ENCODE results near the gene GPR39.

GPR39 gene

GRCh38 chr2:132477436-132477835 lies 60.8 kb downstream of the GPR39 start:
- Histone ChIP-seq H3K9ac (ENCODE audit: low read length) (no peak overlapping the region), H3K4me1 (ENCODE audit: insufficient read depth, low read length) (no peaks in the 10 kb centered on the region), H3K9me3 (ENCODE audit: low read length) (no peaks in the 10 kb centered on the region), H3K36me3 (ENCODE audit: insufficient read depth, low read length) (no peaks in the 10 kb centered on the region), H3K4me3 (ENCODE audit: low read depth in 1 of 2, low read length in 2 of 2) (no peak overlapping the region), H3K27ac (ENCODE audit: low read depth, low read length) (no peak overlapping the region), H3K27me3 (ENCODE audit: control insufficient read depth in 1 of 2, insufficient read depth in 2 of 2, low read length in 2 of 2) (no peaks in the 10 kb centered on the region)

GRCh38 chr2:132477962-132478361 lies 61.4 kb downstream of the GPR39 start:
- no peak overlapping the region for H3K27ac ChIP-seq (ENCODE audit: low read depth, low read length)
- H3K9me3 ChIP-seq (ENCODE audit: low read length) = no peaks in the 10 kb centered on the region
- H3K4me1 ChIP-seq (ENCODE audit: insufficient read depth, low read length) = no peaks in the 10 kb centered on the region
- no peaks in the 10 kb centered on the region for H3K36me3 ChIP-seq (ENCODE audit: insufficient read depth, low read length)
- H3K9ac ChIP-seq (ENCODE audit: low read length) = no peak overlapping the region
- no peaks in the 10 kb centered on the region for H3K27me3 ChIP-seq (ENCODE audit: control insufficient read depth in 1 of 2, insufficient read depth in 2 of 2, low read length in 2 of 2)
- H3K4me3 ChIP-seq (ENCODE audit: low read depth in 1 of 2, low read length in 2 of 2) = no peak overlapping the region

DNA sequence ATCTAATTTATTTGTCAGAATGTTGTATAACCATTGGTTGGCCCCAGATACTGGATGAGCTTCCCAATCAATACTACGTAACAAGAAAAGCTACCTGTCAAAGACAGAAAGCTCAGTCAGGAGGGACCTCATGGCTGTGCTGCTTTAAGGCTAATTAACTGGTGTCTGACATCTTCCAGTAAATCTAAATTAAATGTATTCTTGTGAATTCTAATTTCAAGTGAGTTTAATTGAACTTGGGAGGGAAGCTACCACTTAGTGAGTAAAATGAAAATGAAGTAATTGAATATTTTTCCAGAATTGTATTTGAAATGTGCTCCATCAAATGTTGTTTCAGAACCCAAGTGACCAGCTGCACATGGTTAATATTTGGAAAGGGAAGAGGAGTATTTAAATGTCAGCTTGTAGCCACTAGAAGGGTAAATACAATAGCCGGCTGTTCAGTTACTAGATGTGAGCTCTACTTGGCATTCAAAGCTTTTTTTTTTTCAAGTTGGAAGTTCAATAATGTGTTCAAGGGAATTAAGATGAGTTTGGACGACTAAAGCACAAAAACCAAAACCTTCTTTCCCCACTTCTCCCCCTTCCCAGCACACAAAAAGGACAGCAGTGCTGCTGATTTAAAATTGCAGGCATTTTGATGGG lies 62.0 kb downstream of the GPR39 start:
- H3K27ac ChIP-seq (ENCODE audit: low read depth, low read length) = no peak overlapping the region
- H3K4me3 ChIP-seq (ENCODE audit: low read depth in 1 of 2, low read length in 2 of 2) = no peak overlapping the region
- no peaks in the 10 kb centered on the region for H3K36me3 ChIP-seq (ENCODE audit: insufficient read depth, low read length)
- H3K4me1 ChIP-seq (ENCODE audit: insufficient read depth, low read length) = no peaks in the 10 kb centered on the region
- H3K9ac ChIP-seq (ENCODE audit: low read length) = no peak overlapping the region
- no peaks in the 10 kb centered on the region for H3K27me3 ChIP-seq (ENCODE audit: control insufficient read depth in 1 of 2, insufficient read depth in 2 of 2, low read length in 2 of 2)
- no peaks in the 10 kb centered on the region for H3K9me3 ChIP-seq (ENCODE audit: low read length)

DNA sequence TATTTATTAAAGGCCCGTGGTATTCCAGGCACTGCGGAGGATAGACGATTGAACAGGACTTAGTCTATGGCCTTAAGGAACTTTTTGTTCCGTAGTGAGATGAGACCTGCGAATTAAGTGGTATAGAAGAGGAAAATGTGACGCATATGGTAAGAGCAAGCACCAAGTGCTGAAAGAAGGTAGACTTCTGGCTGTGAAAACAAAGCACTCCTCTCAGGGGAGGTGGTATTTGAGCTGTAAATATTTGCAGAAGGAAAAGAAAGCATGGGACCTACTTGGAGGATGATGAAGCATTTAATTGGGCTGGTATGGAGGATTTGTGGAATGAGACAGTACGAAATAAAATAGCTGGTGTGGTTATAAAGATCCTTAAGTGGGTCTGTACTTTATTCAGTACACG lies 62.5 kb downstream of the GPR39 start:
- no peaks in the 10 kb centered on the region for H3K36me3 ChIP-seq (ENCODE audit: insufficient read depth, low read length)
- H3K27ac ChIP-seq (ENCODE audit: low read depth, low read length) = no peak overlapping the region
- no peak overlapping the region for H3K4me3 ChIP-seq (ENCODE audit: low read depth in 1 of 2, low read length in 2 of 2)
- no peaks in the 10 kb centered on the region for H3K27me3 ChIP-seq (ENCODE audit: control insufficient read depth in 1 of 2, insufficient read depth in 2 of 2, low read length in 2 of 2)
- no peaks in the 10 kb centered on the region for H3K4me1 ChIP-seq (ENCODE audit: insufficient read depth, low read length)
- H3K9ac ChIP-seq (ENCODE audit: low read length) = no peak overlapping the region
- H3K9me3 ChIP-seq (ENCODE audit: low read length) = no peaks in the 10 kb centered on the region

DNA sequence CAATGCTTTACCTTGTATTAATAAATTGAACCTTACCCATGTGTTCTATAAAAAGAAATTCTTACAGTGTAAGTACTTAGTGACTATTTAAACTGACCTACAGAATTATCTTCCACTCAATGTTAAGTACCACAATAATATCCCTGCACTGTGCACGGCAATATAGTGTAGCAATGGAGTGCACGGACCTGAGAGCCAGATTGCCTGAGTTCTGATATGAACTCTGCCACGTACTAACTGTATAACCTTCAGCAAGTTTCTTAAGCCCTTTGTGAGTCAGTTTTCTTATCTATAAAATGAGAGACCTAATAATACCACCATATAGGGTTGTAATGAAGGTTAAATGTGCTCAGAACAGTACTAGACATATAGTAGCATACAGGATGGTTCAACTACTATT lies 66.2 kb downstream of the GPR39 start:
- Histone ChIP-seq H3K36me3 (ENCODE audit: insufficient read depth, low read length) (no peaks in the 10 kb centered on the region), H3K9me3 (ENCODE audit: low read length) (no peaks in the 10 kb centered on the region), H3K4me1 (ENCODE audit: insufficient read depth, low read length) (no peaks in the 10 kb centered on the region), H3K9ac (ENCODE audit: low read length) (no peak overlapping the region), H3K4me3 (ENCODE audit: low read depth in 1 of 2, low read length in 2 of 2) (no peak overlapping the region), H3K27ac (ENCODE audit: low read depth, low read length) (no peak overlapping the region), H3K27me3 (ENCODE audit: control insufficient read depth in 1 of 2, insufficient read depth in 2 of 2, low read length in 2 of 2) (no peaks in the 10 kb centered on the region)

DNA sequence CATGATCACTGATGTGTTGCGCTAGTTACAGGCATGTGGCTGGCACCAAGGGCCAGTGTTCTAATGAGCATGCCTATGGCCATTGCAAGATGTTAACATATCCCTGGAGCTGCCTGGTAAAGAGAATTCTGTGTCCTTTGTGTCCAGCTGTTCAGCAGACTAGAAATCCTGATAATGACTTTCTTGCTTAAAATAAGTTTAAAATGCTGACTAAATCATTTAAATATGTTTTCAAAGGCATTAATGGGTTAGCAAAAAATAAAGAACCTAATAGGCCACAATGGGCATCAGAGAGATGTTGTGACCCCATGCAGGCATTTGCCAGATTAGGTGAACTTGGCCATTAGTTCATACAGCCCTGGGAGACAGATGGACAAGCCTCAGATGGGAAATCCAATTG lies 67.5 kb downstream of the GPR39 start:
- no peak overlapping the region for H3K9ac ChIP-seq (ENCODE audit: low read length)
- H3K4me3 ChIP-seq (ENCODE audit: low read depth in 1 of 2, low read length in 2 of 2) = no peak overlapping the region
- H3K4me1 ChIP-seq (ENCODE audit: insufficient read depth, low read length) = no peaks in the 10 kb centered on the region
- peaks cover 0 to 2% of the 10 kb centered on the region in 2 donors for H3K27me3 ChIP-seq (ENCODE audit: control insufficient read depth in 1 of 2, insufficient read depth in 2 of 2, low read length in 2 of 2)
- no peak overlapping the region for H3K27ac ChIP-seq (ENCODE audit: low read depth, low read length)
- H3K36me3 ChIP-seq (ENCODE audit: insufficient read depth, low read length) = no peaks in the 10 kb centered on the region
- H3K9me3 ChIP-seq (ENCODE audit: low read length) = no peaks in the 10 kb centered on the region

- H3K9me3 ChIP-seq (ENCODE audit: low read length) = no peaks in the 10 kb centered on the region
- no peak overlapping the region for H3K4me3 ChIP-seq (ENCODE audit: low read depth in 1 of 2, low read length in 2 of 2)
- H3K4me1 ChIP-seq (ENCODE audit: insufficient read depth, low read length) = no peaks in the 10 kb centered on the region
- no peak overlapping the region for H3K9ac ChIP-seq (ENCODE audit: low read length)
- no peaks in the 10 kb centered on the region for H3K36me3 ChIP-seq (ENCODE audit: insufficient read depth, low read length)
- H3K27me3 ChIP-seq (ENCODE audit: control insufficient read depth in 1 of 2, insufficient read depth in 2 of 2, low read length in 2 of 2) = peaks cover 0 to 4% of the 10 kb centered on the region in 2 donors
- H3K27ac ChIP-seq (ENCODE audit: low read depth, low read length) = no peak overlapping the region
Measured at GRCh38 chr2:132488491-132488890, 71.9 kb downstream of the GPR39 start.

- H3K9ac ChIP-seq (ENCODE audit: low read length) = no peak overlapping the region
- H3K36me3 ChIP-seq (ENCODE audit: insufficient read depth, low read length) = no peaks in the 10 kb centered on the region
- peaks cover 0 to 4% of the 10 kb centered on the region in 2 donors for H3K27me3 ChIP-seq (ENCODE audit: control insufficient read depth in 1 of 2, insufficient read depth in 2 of 2, low read length in 2 of 2)
- H3K27ac ChIP-seq (ENCODE audit: low read depth, low read length) = no peak overlapping the region
- H3K4me1 ChIP-seq (ENCODE audit: insufficient read depth, low read length) = no peaks in the 10 kb centered on the region
- H3K4me3 ChIP-seq (ENCODE audit: low read depth in 1 of 2, low read length in 2 of 2) = no peak overlapping the region
- no peaks in the 10 kb centered on the region for H3K9me3 ChIP-seq (ENCODE audit: low read length)
Measured at GRCh38 chr2:132489150-132489549, 72.5 kb downstream of the GPR39 start.

DNA sequence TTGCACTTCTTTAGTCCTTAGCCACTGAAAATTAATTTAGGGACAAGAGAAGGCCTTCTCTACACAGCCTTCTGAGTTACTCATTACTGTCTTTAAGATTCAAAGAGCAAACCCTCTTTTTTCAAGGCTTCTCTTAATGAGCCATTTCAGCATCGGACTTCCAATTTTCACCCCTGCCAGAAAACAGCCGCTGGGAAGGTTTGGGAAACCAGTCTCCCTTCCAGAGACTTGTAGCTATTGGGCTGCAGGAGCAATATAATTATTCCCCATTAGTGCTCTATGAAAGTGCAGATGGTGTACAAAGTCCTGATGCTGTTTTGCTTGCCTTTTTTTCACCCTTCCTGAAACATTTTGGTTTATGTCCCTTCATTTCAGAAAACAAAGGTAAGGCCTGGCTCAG lies 79.3 kb downstream of the GPR39 start:
- no peak overlapping the region for H3K9ac ChIP-seq (ENCODE audit: low read length)
- H3K27me3 ChIP-seq (ENCODE audit: control insufficient read depth in 1 of 2, insufficient read depth in 2 of 2, low read length in 2 of 2) = no peaks in the 10 kb centered on the region
- no peaks in the 10 kb centered on the region for H3K36me3 ChIP-seq (ENCODE audit: insufficient read depth, low read length)
- no peak overlapping the region for H3K27ac ChIP-seq (ENCODE audit: low read depth, low read length)
- H3K9me3 ChIP-seq (ENCODE audit: low read length) = no peaks in the 10 kb centered on the region
- no peaks in the 10 kb centered on the region for H3K4me1 ChIP-seq (ENCODE audit: insufficient read depth, low read length)
- H3K4me3 ChIP-seq (ENCODE audit: low read depth in 1 of 2, low read length in 2 of 2) = no peak overlapping the region

DNA sequence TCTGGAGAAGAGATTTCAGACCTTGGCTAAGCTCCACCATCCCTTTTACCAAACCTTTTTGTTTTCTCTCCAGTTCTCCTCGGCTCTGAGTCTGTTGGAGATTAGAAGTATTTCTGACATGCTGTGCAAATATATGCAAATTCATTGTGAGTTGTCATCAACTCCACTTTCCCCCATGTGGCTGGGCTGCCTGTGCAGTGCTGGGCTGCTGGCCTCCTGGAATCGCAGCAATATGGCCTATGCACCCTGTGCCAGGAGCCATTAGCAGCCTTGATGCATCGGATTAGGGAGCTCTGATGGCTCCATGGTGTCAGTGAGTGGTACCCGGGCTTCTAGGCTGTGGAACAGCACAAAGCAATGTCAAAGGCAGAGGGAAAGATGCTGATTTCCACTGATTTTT lies 80.0 kb downstream of the GPR39 start:
- H3K36me3 ChIP-seq (ENCODE audit: insufficient read depth, low read length) = no peaks in the 10 kb centered on the region
- no peaks in the 10 kb centered on the region for H3K27me3 ChIP-seq (ENCODE audit: control insufficient read depth in 1 of 2, insufficient read depth in 2 of 2, low read length in 2 of 2)
- H3K27ac ChIP-seq (ENCODE audit: low read depth, low read length) = no peak overlapping the region
- no peak overlapping the region for H3K4me3 ChIP-seq (ENCODE audit: low read depth in 1 of 2, low read length in 2 of 2)
- H3K9ac ChIP-seq (ENCODE audit: low read length) = no peak overlapping the region
- H3K9me3 ChIP-seq (ENCODE audit: low read length) = no peaks in the 10 kb centered on the region
- H3K4me1 ChIP-seq (ENCODE audit: insufficient read depth, low read length) = no peaks in the 10 kb centered on the region

GRCh38 chr2:132497591-132497990 lies 81.0 kb downstream of the GPR39 start:
- no peaks in the 10 kb centered on the region for H3K36me3 ChIP-seq (ENCODE audit: insufficient read depth, low read length)
- H3K4me1 ChIP-seq (ENCODE audit: insufficient read depth, low read length) = no peaks in the 10 kb centered on the region
- H3K27ac ChIP-seq (ENCODE audit: low read depth, low read length) = no peak overlapping the region
- no peak overlapping the region for H3K4me3 ChIP-seq (ENCODE audit: low read depth in 1 of 2, low read length in 2 of 2)
- no peaks in the 10 kb centered on the region for H3K9me3 ChIP-seq (ENCODE audit: low read length)
- no peak overlapping the region for H3K9ac ChIP-seq (ENCODE audit: low read length)
- H3K27me3 ChIP-seq (ENCODE audit: control insufficient read depth in 1 of 2, insufficient read depth in 2 of 2, low read length in 2 of 2) = no peaks in the 10 kb centered on the region

DNA sequence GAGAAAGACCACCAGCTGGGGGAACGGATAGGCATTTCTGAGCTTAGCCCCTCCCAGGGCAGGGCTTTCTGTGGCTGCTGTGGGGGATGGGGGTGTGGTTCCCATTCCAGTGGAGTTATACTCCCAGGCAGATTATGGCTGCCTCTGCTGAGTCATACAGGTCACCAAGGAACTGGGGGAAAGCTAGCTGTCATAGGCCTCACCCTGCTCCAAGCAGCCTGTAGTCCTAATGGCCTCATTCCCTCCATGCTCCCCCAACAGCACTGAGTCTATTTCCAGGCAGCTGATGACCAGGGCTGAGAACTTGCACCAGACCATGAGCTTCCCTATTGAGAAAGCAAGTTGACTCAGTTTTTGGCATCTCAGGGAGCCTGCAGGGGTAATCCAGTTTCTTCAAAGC lies 87.1 kb downstream of the GPR39 start:
- H3K9me3 ChIP-seq (ENCODE audit: low read length) = no peaks in the 10 kb centered on the region
- no peaks in the 10 kb centered on the region for H3K36me3 ChIP-seq (ENCODE audit: insufficient read depth, low read length)
- no peaks in the 10 kb centered on the region for H3K4me1 ChIP-seq (ENCODE audit: insufficient read depth, low read length)
- no peaks in the 10 kb centered on the region for H3K27me3 ChIP-seq (ENCODE audit: control insufficient read depth in 1 of 2, insufficient read depth in 2 of 2, low read length in 2 of 2)
- no peak overlapping the region for H3K27ac ChIP-seq (ENCODE audit: low read depth, low read length)
- H3K9ac ChIP-seq (ENCODE audit: low read length) = no peak overlapping the region
- no peak overlapping the region for H3K4me3 ChIP-seq (ENCODE audit: low read depth in 1 of 2, low read length in 2 of 2)

Measured in muscle layer of colon (tissue), 2 donors.